OCI-LY3 (cell line): ENCODE data around the gene ATP8A2.

Experiments
- H2AFZ ChIP-seq: fragments of 200-600, 300-600 bp; shearing (Covaris generic); 2 replicates; pipeline ENCODE4 v1.6.0; 2014; ENCODE audit warnings: antibody characterized with exemption, low read depth, low read length
- H3K27ac ChIP-seq: fragments of 200-600, 300-600 bp; sonication (generic); 2 replicates; pipeline ENCODE4 v1.5.1; 2014; ENCODE audit warnings: mild to moderate bottlenecking, low read length, moderate library complexity, mixed read lengths
- H3K27me3 ChIP-seq: fragments of 200-600, 300-600 bp; sonication (generic); 2 replicates; pipeline ENCODE4 v1.6.1; 2014; ENCODE audit warnings: low read depth, low read length, mixed read lengths
- H3K36me3 ChIP-seq: fragments of 200-600, 300-600 bp; sonication (generic); replicated peaks from 2 replicates; pipeline ENCODE3; 2014; ENCODE audit warnings: low read depth, low read length, mixed read lengths
- H3K4me1 ChIP-seq: fragments of 300-600, 200-600 bp; sonication (generic); 2 replicates; pipeline ENCODE4 v1.6.1; 2014; ENCODE audit warnings: low read length, mixed read lengths
- H3K4me2 ChIP-seq: fragments of 200-600, 300-600 bp; sonication (generic); 2 replicates; pipeline ENCODE4 v1.6.1; 2014; ENCODE audit warnings: low read length, mixed read lengths
- H3K4me3 ChIP-seq: fragments of 300-600, 200-600 bp; sonication (generic); 2 replicates; pipeline ENCODE4 v1.5.1; 2014; ENCODE audit warnings: antibody characterized with exemption, mild to moderate bottlenecking, low read length, moderate library complexity
- H3K79me2 ChIP-seq: fragments of 300-600, 200-600 bp; shearing (Covaris generic); 2 replicates; pipeline ENCODE4 v1.6.1; 2014; ENCODE audit warnings: mild to moderate bottlenecking, low read length, mixed read lengths
- H3K9ac ChIP-seq: fragments of 300-600, 200-600 bp; shearing (Covaris generic); 2 replicates; pipeline ENCODE4 v1.6.0; 2014; ENCODE audit warnings: mild to moderate bottlenecking, low read length, moderate library complexity
- H3K9me3 ChIP-seq: fragments of 200-600, 300-600 bp; shearing (Covaris generic); 2 replicates; pipeline ENCODE4 v1.6.1; 2014; ENCODE audit warnings: low read length, mixed read lengths; ENCODE audit not compliant: insufficient read depth
- H4K20me1 ChIP-seq: fragments of 200-600, 300-600 bp; sonication (generic); 2 replicates; pipeline ENCODE4 v1.6.1; 2016; ENCODE audit warnings: low read length, mixed read lengths; ENCODE audit not compliant: insufficient read depth
- CTCF ChIP-seq: fragments of 200-600, 300-600 bp; sonication (generic); IDR thresholded peaks from 2 replicates; pipeline ENCODE4 v1.5.1; 2014; ENCODE audit warnings: antibody characterized with exemption, low read length, low read depth
- EZH2phosphoT487 ChIP-seq: fragments of 200-600 bp; shearing (Covaris generic); IDR thresholded peaks from 2 replicates; pipeline ENCODE4 v1.6.1; 2018; ENCODE audit warnings: antibody characterized with exemption, mixed run types, low read depth

Gene ATP8A2

DNA sequence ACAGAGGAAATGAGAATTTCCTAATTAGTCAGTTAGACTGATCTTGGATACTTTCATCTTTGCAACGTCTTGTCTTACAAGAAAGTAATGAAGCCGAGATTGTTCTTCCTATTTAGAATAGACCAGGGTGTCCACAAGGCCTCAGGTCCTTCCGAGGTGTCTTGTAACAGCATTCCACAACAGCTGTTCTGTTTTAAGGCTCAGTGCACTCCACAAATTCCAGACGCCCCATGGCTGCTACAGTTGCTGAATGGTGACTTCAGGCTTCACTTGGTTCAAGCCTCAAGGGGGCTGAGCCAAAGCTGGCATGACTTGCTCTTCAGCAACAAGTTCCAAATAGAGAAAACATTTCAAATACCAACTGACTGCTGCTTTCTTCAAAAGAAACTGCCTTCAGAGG lies 536.6 kb downstream of the ATP8A2 start:
- H3K79me2 ChIP-seq: no peaks in the 10 kb centered on the region
- H3K9ac ChIP-seq: no peak overlapping the region
- peaks cover 20% of the 10 kb centered on the region for H3K4me1 ChIP-seq
- H2AFZ ChIP-seq: no peak overlapping the region
- no peak for TF ChIP-seq EZH2phosphoT487
- no peak for TF ChIP-seq CTCF
- H3K9me3 ChIP-seq: no peaks in the 10 kb centered on the region
- no peaks in the 10 kb centered on the region for H3K36me3 ChIP-seq
- no peak overlapping the region for H3K4me2 ChIP-seq
- H3K27ac ChIP-seq: no peak overlapping the region
- no peaks in the 10 kb centered on the region for H3K27me3 ChIP-seq
- H4K20me1 ChIP-seq: no peaks in the 10 kb centered on the region
- H3K4me3 ChIP-seq: no peak overlapping the region

- peaks cover 16% of the 10 kb centered on the region for H3K4me1 ChIP-seq
- no peak overlapping the region for H3K9ac ChIP-seq
- no peak overlapping the region for H2AFZ ChIP-seq
- no peak for TF ChIP-seq CTCF
- TF ChIP-seq EZH2phosphoT487: no peak
- no peaks in the 10 kb centered on the region for H3K9me3 ChIP-seq
- no peaks in the 10 kb centered on the region for H3K36me3 ChIP-seq
- no peaks in the 10 kb centered on the region for H4K20me1 ChIP-seq
- no peaks in the 10 kb centered on the region for H3K27me3 ChIP-seq
- no peak overlapping the region for H3K4me3 ChIP-seq
- H3K79me2 ChIP-seq: no peaks in the 10 kb centered on the region
- H3K27ac ChIP-seq: no peak overlapping the region
- H3K4me2 ChIP-seq: no peak overlapping the region
Observed at GRCh38 chr13:25910243-25910642, 538.5 kb downstream of the ATP8A2 start.

GRCh38 chr13:25910991-25911419 lies 539.2 kb downstream of the ATP8A2 start:
- H2AFZ ChIP-seq: no peak overlapping the region
- no peaks in the 10 kb centered on the region for H4K20me1 ChIP-seq
- H3K9me3 ChIP-seq: no peaks in the 10 kb centered on the region
- H3K4me1 ChIP-seq: peaks cover 9% of the 10 kb centered on the region
- no peak overlapping the region for H3K27ac ChIP-seq
- TF ChIP-seq EZH2phosphoT487: no peak
- TF ChIP-seq CTCF: no peak
- no peaks in the 10 kb centered on the region for H3K36me3 ChIP-seq
- H3K4me3 ChIP-seq: no peak overlapping the region
- H3K79me2 ChIP-seq: no peaks in the 10 kb centered on the region
- no peaks in the 10 kb centered on the region for H3K27me3 ChIP-seq
- no peak overlapping the region for H3K9ac ChIP-seq
- H3K4me2 ChIP-seq: no peak overlapping the region

DNA sequence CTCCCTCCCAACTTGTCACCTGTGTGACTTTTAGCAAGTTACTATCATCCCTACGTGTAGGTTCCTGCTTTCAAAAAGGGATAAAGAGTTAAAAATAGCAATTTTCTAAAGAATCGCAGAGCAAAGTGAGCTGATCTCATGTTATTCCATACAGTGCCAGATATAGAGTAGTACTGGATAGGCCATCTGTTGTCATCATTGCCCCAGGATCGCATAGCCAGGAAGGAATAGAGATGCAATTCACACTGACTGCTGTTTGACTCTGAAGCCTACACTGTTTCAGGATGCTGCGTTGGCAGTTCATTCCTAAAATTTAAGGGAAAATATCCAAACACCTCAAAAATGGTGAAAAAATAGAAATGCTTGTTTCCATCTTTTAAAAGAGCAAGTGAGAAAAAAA lies 541.2 kb downstream of the ATP8A2 start:
- Histone ChIP-seq H3K36me3 (no peaks in the 10 kb centered on the region), H3K9ac (no peak overlapping the region), H3K27ac (no peak overlapping the region), H2AFZ (no peak overlapping the region), H3K4me3 (no peak overlapping the region), H3K79me2 (no peaks in the 10 kb centered on the region), H3K27me3 (no peaks in the 10 kb centered on the region), H3K9me3 (no peaks in the 10 kb centered on the region), H3K4me1 (no peaks in the 10 kb centered on the region), H4K20me1 (no peaks in the 10 kb centered on the region), H3K4me2 (no peak overlapping the region)
- no peak for TF ChIP-seq CTCF
- TF ChIP-seq EZH2phosphoT487: no peak
